ENCODE measurements around the gene ABCD1.

- TF ChIP-seq POLR2A (IDR thresholded peaks at IDR 0.05) (no peak), CTCF (IDR thresholded peaks at IDR 0.05) (no peak)
Measured at GRCh38 chrX:153780678-153781427, 56.2 kb downstream of the ABCD1 start, which contains the start of gene SRPK3.

Measured in uterus (tissue), 2 donors.